ENCODE data around the gene RAD54L. TPM values are rescaled to one million over a fixed set of nuclear protein-coding genes. Genes with fewer than 3 reads are reported as not detected.

RAD54L gene
- total RNA-seq, 4 donors from 2014 or later, result 9.2 TPM; not detected in 3

- 71 to 100% methylated on average over 1 to 2 of the region's 2 CpGs for WGBS, 2 donors (ENCODE audit: low coverage in 1 of 2)
- TF ChIP-seq CTCF (IDR thresholded peaks at IDR 0.05), result no peak
- no peak for TF ChIP-seq EP300 (IDR thresholded peaks at IDR 0.05)
- TF ChIP-seq POLR2AphosphoS5 (IDR thresholded peaks at IDR 0.05), result no peak
- TF ChIP-seq POLR2A (IDR thresholded peaks at IDR 0.05), result no peak
- peaks cover 0 to 22% of the 10 kb centered on the region in 2 donors for H3K36me3 ChIP-seq
- peaks cover 0 to 8% (median 0%) of the 10 kb centered on the region in 3 donors for H3K4me1 ChIP-seq
- H3K9me3 ChIP-seq, result no peaks in the 10 kb centered on the region
- no peak for ATAC-seq
- H3K27ac ChIP-seq, result no peak overlapping the region
- H3K27me3 ChIP-seq, result no peaks in the 10 kb centered on the region
- H3K4me3 ChIP-seq, result no peak overlapping the region
These were observed 36.5 kb upstream of the RAD54L start for GRCh38 chr1:46211051-46211450.

- H3K4me1 ChIP-seq, result no peaks in the 10 kb centered on the region
- H3K27me3 ChIP-seq, result no peaks in the 10 kb centered on the region
- H3K27ac ChIP-seq, result no peak overlapping the region
- no peak for TF ChIP-seq POLR2A (IDR thresholded peaks at IDR 0.05)
- no peak for TF ChIP-seq CTCF (IDR thresholded peaks at IDR 0.05)
- TF ChIP-seq POLR2AphosphoS5 (IDR thresholded peaks at IDR 0.05), result no peak
- no peak for TF ChIP-seq EP300 (IDR thresholded peaks at IDR 0.05)
- H3K36me3 ChIP-seq, result peaks cover 0 to 19% of the 10 kb centered on the region in 2 donors
- no peak overlapping the region for H3K4me3 ChIP-seq
- H3K9me3 ChIP-seq, result no peaks in the 10 kb centered on the region
- no peak for ATAC-seq
These were observed 32.1 kb upstream of the RAD54L start for GRCh38 chr1:46215504-46215903.

GRCh38 chr1:46218443-46218842 is 29.1 kb upstream of the RAD54L start:
- H3K27me3 ChIP-seq, result no peaks in the 10 kb centered on the region
- H3K4me3 ChIP-seq, result no peak overlapping the region
- peaks cover 0 to 29% of the 10 kb centered on the region in 2 donors for H3K36me3 ChIP-seq
- no peak overlapping the region for H3K27ac ChIP-seq
- H3K9me3 ChIP-seq, result no peaks in the 10 kb centered on the region
- peaks cover 0 to 6% (median 0%) of the 10 kb centered on the region in 3 donors for H3K4me1 ChIP-seq
- TF ChIP-seq CTCF (IDR thresholded peaks at IDR 0.05) (no peak), POLR2A (IDR thresholded peaks at IDR 0.05) (no peak), POLR2AphosphoS5 (IDR thresholded peaks at IDR 0.05) (no peak), EP300 (IDR thresholded peaks at IDR 0.05) (no peak)
- ATAC-seq, result no peak
- 70 to 86% methylated on average over 7 to 8 of the region's 8 CpGs for WGBS, 2 donors (ENCODE audit: low coverage in 1 of 2)

DNA sequence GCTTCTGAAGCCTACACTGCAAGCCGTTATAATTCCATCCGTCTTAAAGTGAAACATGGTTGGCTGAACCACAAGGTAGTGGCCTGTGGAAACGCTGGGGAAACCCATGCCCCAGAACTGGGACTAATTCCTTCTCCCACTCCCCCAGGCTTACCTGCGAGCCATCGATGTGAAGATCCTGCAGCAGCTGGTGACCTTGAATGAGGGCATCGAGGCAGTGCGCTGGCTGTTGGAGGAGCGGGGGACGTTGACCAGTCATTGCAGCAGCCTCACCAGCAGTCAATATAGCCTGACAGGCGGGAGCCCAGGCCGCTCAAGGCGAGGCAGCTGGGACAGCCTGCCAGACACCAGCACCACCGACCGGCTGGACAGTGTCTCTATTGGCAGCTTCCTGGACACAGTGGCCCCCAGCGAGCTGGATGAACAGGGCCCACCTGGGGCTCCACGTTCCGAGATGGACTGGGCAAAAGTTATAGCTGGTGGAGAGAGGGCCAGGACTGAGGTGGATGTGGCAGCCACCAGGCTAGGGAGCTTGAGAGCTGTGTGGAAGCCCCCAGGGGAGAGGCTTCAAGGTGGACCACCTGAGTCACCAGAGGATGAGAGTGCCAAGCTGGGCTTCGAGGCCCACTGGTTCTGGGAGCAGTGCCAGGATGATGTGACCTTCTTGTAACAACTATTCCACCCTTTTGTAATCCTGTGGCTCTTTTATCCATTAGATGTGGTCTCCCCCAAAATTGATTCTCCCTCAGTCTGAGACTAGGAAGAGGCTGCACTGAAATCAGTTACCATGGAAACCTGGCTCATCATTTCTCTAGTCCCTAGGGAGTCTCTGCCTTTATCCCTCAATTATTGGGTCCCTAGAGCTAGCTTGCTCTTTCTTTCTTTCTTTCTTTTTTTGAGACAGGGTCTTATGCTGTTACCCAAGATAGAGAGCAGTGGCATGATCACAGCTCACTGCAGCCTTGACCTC is 27.7 kb upstream of the RAD54L start:
- 60% methylated on average over 1 of the region's 18 CpGs; no CpG with 5 or more reads in 1 of the 2 donors for WGBS, 2 donors (ENCODE audit: low coverage in 1 of 2)
- H3K27me3 ChIP-seq, result no peaks in the 10 kb centered on the region
- H3K27ac ChIP-seq, result no peak overlapping the region
- H3K9me3 ChIP-seq, result no peaks in the 10 kb centered on the region
- peaks cover 0 to 9% (median 0%) of the 10 kb centered on the region in 3 donors for H3K4me1 ChIP-seq
- ATAC-seq, result no peak
- H3K4me3 ChIP-seq, result no peak overlapping the region
- peaks cover 0 to 29% of the 10 kb centered on the region in 2 donors for H3K36me3 ChIP-seq
- TF ChIP-seq POLR2A (IDR thresholded peaks at IDR 0.05) (no peak), CTCF (IDR thresholded peaks at IDR 0.05) (no peak), POLR2AphosphoS5 (IDR thresholded peaks at IDR 0.05) (no peak), EP300 (IDR thresholded peaks at IDR 0.05) (no peak)

DNA sequence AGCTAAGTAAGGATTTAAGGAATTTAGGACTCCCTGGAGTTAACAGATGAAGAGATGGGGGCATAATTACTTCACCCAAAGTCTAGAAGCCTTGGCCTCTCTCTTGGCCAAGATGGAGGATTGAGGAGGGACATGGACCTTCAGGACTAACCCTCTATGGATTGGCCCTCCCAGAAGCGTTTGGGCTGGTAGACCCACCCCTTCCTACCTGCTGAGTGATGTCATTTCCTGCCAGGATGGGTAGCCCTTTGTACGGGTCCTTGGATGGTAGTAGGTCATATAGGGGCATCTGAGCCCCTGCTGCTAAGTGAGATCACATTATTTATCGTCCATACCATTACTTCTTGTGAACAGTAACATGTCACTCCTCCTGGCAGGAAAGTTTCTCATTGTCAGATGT is 26.8 kb upstream of the RAD54L start:
- TF ChIP-seq POLR2AphosphoS5 (IDR thresholded peaks at IDR 0.05), result no peak
- TF ChIP-seq POLR2A (IDR thresholded peaks at IDR 0.05), result no peak
- TF ChIP-seq CTCF (IDR thresholded peaks at IDR 0.05), result no peak
- TF ChIP-seq EP300 (IDR thresholded peaks at IDR 0.05), result no peak
- H3K4me3 ChIP-seq, result no peak overlapping the region
- ATAC-seq, result no peak
- H3K9me3 ChIP-seq, result no peaks in the 10 kb centered on the region
- H3K27me3 ChIP-seq, result no peaks in the 10 kb centered on the region
- H3K4me1 ChIP-seq, result peaks cover 0 to 9% (median 0%) of the 10 kb centered on the region in 3 donors
- H3K36me3 ChIP-seq, result peaks cover 0 to 29% of the 10 kb centered on the region in 2 donors
- 64 to 73% methylated on average over 2 to 3 of the region's 3 CpGs for WGBS, 2 donors (ENCODE audit: low coverage in 1 of 2)
- H3K27ac ChIP-seq, result no peak overlapping the region
